Activated effector memory CD4-positive, alpha-beta T cell treated with anti-CD3 and anti-CD28 coated beads, Interleukin-2, amount 50 U/mL, for 16 hours (primary cell): ENCODE results near the gene PRR19.
"Not testable (repeated sequence)": the region's sequence is repeated elsewhere in the genome, so short reads cannot be mapped to it uniquely, and the experiment has no call there.

ENCODE experiments used
- DNase-seq: peaks from one replicate; pipeline ENCODE4 v3.0.0-alpha.2; 2020

Gene PRR19

GRCh38 chr19:42328106-42328505 is 26.2 kb downstream of the PRR19 start:
- no peak for DNase-seq

- DNase-seq = no peak
Observed at GRCh38 chr19:42328854-42329253, 26.9 kb downstream of the PRR19 start.

GRCh38 chr19:42330241-42330711 is 28.3 kb downstream of the PRR19 start:
- DNase-seq = no peak

- DNase-seq = not testable (repeated sequence)
Observed at GRCh38 chr19:42331333-42331732, 29.4 kb downstream of the PRR19 start.

DNA sequence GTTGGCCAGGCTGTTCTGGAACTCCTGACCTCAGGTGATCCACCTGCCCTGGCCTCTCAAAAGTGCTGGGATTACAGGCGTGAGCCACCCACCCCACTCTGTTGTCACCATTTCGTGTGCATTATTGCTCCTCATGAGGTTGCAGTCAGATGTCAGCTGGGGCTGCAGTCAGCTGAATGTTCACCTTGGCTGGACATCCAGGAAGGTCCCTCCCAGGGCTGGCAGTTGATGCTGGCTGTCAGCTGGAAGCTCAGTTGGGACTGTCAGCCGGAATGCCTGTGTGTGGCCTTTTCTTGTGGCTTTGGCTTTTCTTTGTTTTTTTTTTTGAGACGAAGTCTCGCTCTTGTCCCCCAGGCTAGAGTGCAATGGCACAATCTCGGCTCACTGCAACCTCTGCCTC is 30.1 kb downstream of the PRR19 start:
- no peak for DNase-seq

GRCh38 chr19:42333018-42333417 is 31.1 kb downstream of the PRR19 start:
- DNase-seq = no peak

GRCh38 chr19:42333975-42334696 is 32.2 kb downstream of the PRR19 start:
- no peak for DNase-seq

GRCh38 chr19:42334697-42335373 is 32.9 kb downstream of the PRR19 start:
- no peak for DNase-seq

GRCh38 chr19:42335374-42335936 is 33.5 kb downstream of the PRR19 start:
- DNase-seq = no peak

GRCh38 chr19:42335971-42336370 is 34.0 kb downstream of the PRR19 start:
- DNase-seq = no peak

DNA sequence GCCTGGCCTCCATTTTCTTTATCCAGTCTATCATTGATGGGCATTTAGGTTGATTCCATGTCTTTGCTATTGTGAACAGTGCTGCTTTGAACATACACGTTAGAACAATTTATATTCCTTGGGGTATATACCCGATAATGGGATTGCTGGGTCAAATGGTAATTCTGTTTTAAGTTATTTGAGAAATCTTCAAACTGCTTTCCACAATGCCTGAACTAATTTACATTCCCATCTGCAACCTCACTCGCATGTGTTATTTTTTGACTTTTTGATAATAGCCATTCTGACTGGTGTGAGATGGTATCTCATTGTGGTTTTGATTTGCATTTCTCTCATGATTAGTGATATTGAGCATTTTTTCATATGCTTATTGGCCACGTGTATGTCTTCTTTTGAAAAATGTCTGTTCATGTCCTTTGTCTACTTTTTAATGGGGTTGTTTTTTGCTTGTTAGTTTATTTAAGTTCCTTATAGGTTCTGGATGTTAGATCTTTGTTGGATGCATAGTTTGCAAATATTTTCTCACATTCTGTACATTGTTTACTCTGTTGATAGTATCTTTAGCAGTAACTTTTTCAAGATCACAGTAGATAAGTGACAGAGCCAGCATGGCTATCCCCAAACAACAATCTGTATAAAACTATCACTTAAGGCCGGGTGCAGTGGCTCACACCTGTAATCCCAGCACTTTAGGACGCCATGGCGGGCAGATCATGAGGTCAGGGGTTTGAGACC is 37.4 kb downstream of the PRR19 start:
- DNase-seq = not testable (repeated sequence)

DNA sequence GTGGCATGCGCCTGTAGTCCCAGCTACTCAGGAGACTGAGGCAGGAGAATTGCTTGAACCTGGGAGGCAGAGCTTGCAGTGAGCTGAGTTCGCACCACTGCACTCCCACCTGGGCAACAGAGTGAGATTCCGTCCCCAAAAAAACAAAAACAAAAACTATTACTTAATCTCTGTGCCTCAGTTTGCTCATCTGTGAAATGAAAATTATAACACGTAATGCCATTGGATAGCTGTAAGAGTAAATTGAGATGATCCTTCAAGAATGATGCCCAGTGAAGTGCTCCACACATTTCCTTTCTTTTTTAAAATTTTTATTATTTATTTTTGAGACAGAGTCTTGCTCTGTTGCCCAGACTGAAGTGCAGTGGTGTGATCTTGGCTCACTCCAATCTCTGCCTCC is 38.0 kb downstream of the PRR19 start:
- not testable (repeated sequence) for DNase-seq

- no peak for DNase-seq
Observed at GRCh38 chr19:42343344-42344110, 41.6 kb downstream of the PRR19 start.

DNA sequence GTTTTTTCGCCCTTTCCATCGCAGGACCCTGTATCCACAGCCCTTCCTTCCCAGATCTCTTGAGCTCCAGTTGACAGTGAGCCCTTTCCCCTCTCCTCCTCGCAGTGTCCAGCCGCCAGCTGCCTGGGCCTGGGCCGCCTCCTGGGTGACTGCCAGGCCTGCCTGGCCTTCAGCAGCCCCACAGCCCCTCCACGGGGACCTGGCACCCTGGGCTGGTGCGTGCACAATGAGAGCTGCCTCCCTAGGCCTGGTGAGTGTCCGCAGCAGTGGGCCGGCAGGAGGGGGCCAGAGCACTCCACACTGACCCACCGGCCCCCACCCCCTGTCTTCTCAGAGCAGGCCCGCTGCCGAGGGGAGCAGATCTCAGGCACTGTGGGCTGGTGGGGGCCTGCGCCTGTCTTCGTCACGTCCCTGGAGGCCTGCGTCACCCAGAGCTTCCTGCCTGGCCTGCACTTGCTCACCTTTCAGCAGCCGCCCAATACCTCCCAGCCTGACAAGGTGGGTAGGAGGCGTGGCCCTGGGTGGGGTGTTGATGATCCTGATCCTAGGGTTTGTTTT is 42.5 kb downstream of the PRR19 start:
- no peak for DNase-seq

DNA sequence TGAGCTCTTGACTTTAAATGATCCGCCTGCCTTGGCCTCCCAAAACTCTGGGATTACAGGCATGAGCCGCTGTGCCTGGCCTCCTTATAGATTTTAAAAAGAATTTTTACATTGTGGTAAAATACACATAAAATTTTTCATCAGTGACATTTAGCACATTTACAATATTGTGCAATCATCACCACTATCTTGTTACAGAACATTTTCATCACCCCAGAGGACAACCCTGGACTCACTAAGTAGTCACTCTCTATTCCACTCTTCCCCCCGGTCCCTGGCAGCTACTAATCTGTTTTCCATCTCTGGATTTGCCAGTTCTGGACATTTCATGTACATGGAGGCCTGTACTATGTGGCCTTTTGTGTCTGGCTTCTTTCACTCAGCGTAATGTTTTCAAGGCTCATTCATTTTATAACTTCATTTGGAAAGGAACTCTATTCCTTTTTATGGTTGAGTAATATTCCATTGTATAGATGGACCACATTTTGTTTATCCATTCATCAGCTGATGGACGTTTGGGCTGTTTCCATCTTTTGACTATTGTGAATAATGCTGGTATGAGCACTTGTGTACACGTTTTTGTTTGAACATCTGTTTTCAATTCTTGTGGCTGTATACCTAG is 43.4 kb downstream of the PRR19 start:
- no peak for DNase-seq

DNA sequence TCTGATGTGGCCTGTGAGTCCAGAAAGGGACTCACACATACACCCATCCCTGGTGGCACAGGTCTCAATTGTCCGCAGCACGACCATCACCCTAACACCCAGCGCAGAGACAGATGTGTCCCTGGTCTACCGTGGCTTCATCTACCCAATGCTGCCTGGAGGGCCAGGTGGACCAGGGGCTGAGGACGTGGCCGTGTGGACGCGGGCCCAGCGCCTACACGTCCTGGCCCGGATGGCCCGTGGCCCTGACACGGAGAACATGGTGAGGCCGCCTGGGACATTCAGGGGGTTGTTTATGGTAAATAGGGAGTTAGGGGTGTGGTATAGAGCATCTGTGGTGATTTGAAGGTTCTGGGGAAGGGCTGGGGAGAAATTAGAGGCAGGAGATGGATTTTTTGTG is 46.3 kb downstream of the PRR19 start:
- no peak for DNase-seq

- no peak for DNase-seq
Observed at GRCh38 chr19:42349378-42350107, 47.6 kb downstream of the PRR19 start.

DNA sequence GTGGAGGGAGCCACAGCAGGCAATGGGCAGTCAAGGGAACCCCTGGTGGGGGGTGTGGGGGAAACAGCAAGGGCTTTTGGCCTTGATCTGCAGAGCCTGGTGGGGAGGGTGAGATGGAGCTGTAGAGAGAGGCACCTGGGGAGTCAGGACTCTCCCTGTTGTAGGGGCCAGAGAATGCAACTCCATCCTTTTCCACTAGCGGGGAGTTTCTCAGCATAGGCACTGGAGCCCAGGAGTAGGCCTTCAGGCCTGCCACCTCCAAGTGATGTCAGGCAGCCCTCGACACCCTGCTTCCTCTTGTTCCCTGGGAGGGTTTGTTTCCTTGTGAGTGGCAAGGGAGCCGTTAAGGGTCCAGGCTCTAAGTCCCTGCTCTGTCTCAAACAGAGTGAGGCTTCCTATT is 48.5 kb downstream of the PRR19 start:
- DNase-seq = no peak

DNA sequence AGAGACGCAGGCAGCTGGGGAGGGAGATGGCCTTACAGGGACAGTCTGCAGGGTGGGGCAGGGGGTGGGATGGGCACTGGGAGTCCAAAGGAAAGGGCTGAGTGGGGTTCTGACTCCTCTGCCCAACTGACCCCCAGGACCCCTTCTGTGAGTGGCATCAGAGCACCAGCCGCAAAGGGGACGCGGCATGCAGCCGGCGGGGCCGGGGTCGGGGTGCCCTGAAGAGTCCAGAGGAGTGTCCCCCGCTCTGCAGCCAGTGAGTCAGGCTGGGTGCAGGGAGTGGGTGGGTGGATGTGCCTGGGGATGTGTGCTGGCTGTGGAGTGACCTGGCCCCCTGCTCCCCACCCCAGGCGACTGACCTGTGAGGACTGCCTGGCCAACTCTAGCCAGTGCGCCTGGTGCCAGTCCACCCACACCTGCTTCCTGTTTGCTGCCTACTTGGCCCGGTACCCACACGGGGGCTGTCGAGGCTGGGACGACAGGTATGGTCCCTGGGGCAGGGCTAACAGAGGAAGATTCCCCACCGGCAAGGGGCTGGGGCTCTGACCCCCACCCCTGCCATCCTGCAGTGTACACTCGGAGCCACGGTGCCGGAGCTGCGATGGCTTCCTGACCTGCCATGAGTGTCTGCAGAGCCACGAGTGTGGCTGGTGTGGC is 49.3 kb downstream of the PRR19 start:
- DNase-seq = no peak
